Neural cell (in vitro differentiated cells): ENCODE data around the gene GADL1. TPM values are rescaled to one million over a fixed set of nuclear protein-coding genes. Genes with fewer than 3 reads are reported as not detected.

ENCODE experiments used
- H2AFZ ChIP-seq: fragments of 200-600, 300-800 bp; sonication (generic), shearing (Covaris generic); 2 replicates; pipeline ENCODE4 v1.6.0; 2014; ENCODE audit warnings: low read depth, mild to moderate bottlenecking, antibody characterized with exemption, low read length, moderate library complexity
- H3F3A ChIP-seq: fragments of 200-600 bp; shearing (Covaris generic); 2 replicates; pipeline ENCODE4 v1.6.1; 2016; ENCODE audit warnings: mild to moderate bottlenecking, moderate library complexity, mixed read lengths, antibody characterized with exemption, low read length; ENCODE audit not compliant: insufficient read depth, poor library complexity, severe bottlenecking
- H3K27ac ChIP-seq: fragments of 200-600, 300-800 bp; sonication (generic), shearing (Covaris generic); 2 replicates; pipeline ENCODE4 v1.5.1; 2014; ENCODE audit warnings: mild to moderate bottlenecking, low read length, moderate library complexity
- H3K27me3 ChIP-seq: fragments of 300-800, 200-600 bp; sonication (generic), shearing (Covaris generic); 2 replicates; pipeline ENCODE4 v1.6.0; 2014; ENCODE audit warnings: mild to moderate bottlenecking, low read depth, low read length, moderate library complexity; ENCODE audit not compliant: insufficient read depth
- H3K36me3 ChIP-seq: fragments of 300-800, 200-600 bp; sonication (generic), shearing (Covaris generic); 2 replicates; pipeline ENCODE4 v1.5.1; 2014; ENCODE audit warnings: mild to moderate bottlenecking, antibody characterized with exemption, low read length, moderate library complexity; ENCODE audit not compliant: insufficient read depth
- H3K4me2 ChIP-seq: fragments of 300-800, 200-600 bp; sonication (generic), shearing (Covaris generic); 2 replicates; pipeline ENCODE4 v1.6.0; 2014; ENCODE audit warnings: mild to moderate bottlenecking, low read length
- H3K4me3 ChIP-seq: fragments of 300-800, 200-600 bp; sonication (generic), shearing (Covaris generic); 2 replicates; pipeline ENCODE4 v1.5.1; 2014; ENCODE audit warnings: mild to moderate bottlenecking, low read length, moderate library complexity
- H3K79me2 ChIP-seq: fragments of 200-600 bp; shearing (Covaris generic); replicated peaks from 2 replicates; pipeline ENCODE4 v1.6.0; 2014; ENCODE audit warnings: mild to moderate bottlenecking, low read length, moderate library complexity; ENCODE audit not compliant: insufficient read depth
- H3K9ac ChIP-seq: fragments of 300-800, 200-600 bp; sonication (generic), shearing (Covaris generic); 2 replicates; pipeline ENCODE4 v1.6.1; 2016; ENCODE audit warnings: mild to moderate bottlenecking, low read length, mixed read lengths
- H3K9me2 ChIP-seq: fragments of 200-600 bp; shearing (Covaris generic); 2 replicates; pipeline ENCODE4 v1.6.1; 2016; ENCODE audit warnings: mild to moderate bottlenecking, low read length, mixed read lengths; ENCODE audit not compliant: insufficient read depth
- H3K9me3 ChIP-seq: fragments of 200-600, 300-800 bp; sonication (generic), shearing (Covaris generic); 2 replicates; pipeline ENCODE4 v1.6.1; 2016; ENCODE audit warnings: mild to moderate bottlenecking, mixed run types, low read length, moderate library complexity, mixed read lengths
- H4K20me1 ChIP-seq: fragments of 200-600 bp; shearing (Covaris generic); 2 replicates; pipeline ENCODE4 v1.6.1; 2016; ENCODE audit warnings: mild to moderate bottlenecking, mixed run types; ENCODE audit not compliant: insufficient read depth
- EP300 ChIP-seq: fragments of 450-650 bp; conservative IDR thresholded peaks from 2 replicates; pipeline ENCODE4 v1.6.1; 2014; ENCODE audit warnings: antibody characterized with exemption, mild to moderate bottlenecking, moderate library complexity; ENCODE audit not compliant: poor library complexity, severe bottlenecking
- EZH2 ChIP-seq: fragments of 200-600, 300-800 bp; shearing (Covaris generic), sonication (generic); IDR thresholded peaks from 2 replicates; pipeline ENCODE4 v1.6.1; 2014; ENCODE audit warnings: antibody characterized with exemption, low read length, borderline replicate concordance, mild to moderate bottlenecking; ENCODE audit not compliant: insufficient read depth, poor library complexity, severe bottlenecking
- MXI1 ChIP-seq: fragments of 450-650 bp; conservative IDR thresholded peaks from 2 replicates; pipeline ENCODE4 v1.6.1; 2014; ENCODE audit warnings: antibody characterized with exemption, mild to moderate bottlenecking; ENCODE audit not compliant: poor library complexity, severe bottlenecking
- POLR2AphosphoS5 ChIP-seq: IDR thresholded peaks from 2 replicates; pipeline ENCODE4 v1.6.1; 2012
- RAD21 ChIP-seq: fragments of 450-650 bp; conservative IDR thresholded peaks from 2 replicates; pipeline ENCODE4 v1.6.1; 2014; ENCODE audit warnings: antibody characterized with exemption, mild to moderate bottlenecking, moderate library complexity
- SMC3 ChIP-seq: fragments of 450-650 bp; conservative IDR thresholded peaks from 2 replicates; pipeline ENCODE4 v1.6.1; 2014; ENCODE audit warnings: antibody characterized with exemption, mild to moderate bottlenecking, moderate library complexity; ENCODE audit not compliant: poor library complexity
- TAF1 ChIP-seq: IDR thresholded peaks from 2 replicates; pipeline ENCODE4 v1.6.1; 2012; ENCODE audit warnings: low read depth
- polyA plus RNA-seq: library from polyadenylated mRNA; depleted of rRNA; stranded (reverse); fragments of >200 nt; gene quantifications from 2 replicates; pipeline ENCODE4 v1.2.3, GENCODE V29; 2014
- TF ChIP-seq, protein P1 (sequence below): fragments of 450-650 bp; IDR thresholded peaks from 2 replicates; pipeline ENCODE4 v1.5.1; 2014; ENCODE audit warnings: antibody characterized with exemption, mild to moderate bottlenecking, moderate library complexity; ENCODE audit not compliant: poor library complexity, severe bottlenecking
- TF ChIP-seq, protein P2 (sequence below): IDR thresholded peaks from 2 replicates; pipeline ENCODE4 v1.6.1; 2012; ENCODE audit warnings: borderline replicate concordance

The GADL1 gene
- polyA plus RNA-seq, 1 donor from 2014 or later = not detected

DNA sequence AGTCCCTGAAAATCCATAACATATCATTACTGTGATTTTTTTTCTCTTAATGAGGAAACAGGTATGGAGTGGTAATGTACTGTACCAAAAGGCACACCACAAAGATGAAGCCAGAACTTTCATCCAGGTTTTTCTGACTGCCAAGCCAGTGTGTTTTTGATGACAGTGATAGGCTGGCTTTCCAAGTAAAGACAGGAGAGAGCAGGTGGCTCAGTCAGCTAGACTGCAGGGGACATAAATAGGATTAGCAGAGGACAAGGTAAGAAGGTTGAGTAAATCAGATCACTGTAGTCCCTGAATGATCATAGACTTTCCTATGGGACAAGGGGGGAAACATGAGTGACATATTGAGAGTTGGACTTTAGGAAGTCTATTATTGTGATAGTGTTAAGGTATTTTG, 127.9 kb downstream of the GADL1 start:
- H3K27ac ChIP-seq = no peak overlapping the region
- no peak overlapping the region for H3K9ac ChIP-seq
- no peaks in the 10 kb centered on the region for H3K9me2 ChIP-seq
- no peaks in the 10 kb centered on the region for H3K36me3 ChIP-seq
- no peaks in the 10 kb centered on the region for H3K9me3 ChIP-seq
- H3K27me3 ChIP-seq = no peaks in the 10 kb centered on the region
- no peaks in the 10 kb centered on the region for H3F3A ChIP-seq
- no peaks in the 10 kb centered on the region for H4K20me1 ChIP-seq
- no peaks in the 10 kb centered on the region for H3K79me2 ChIP-seq
- no peak overlapping the region for H3K4me2 ChIP-seq
- TF ChIP-seq EZH2 = no peak
- TF ChIP-seq, protein P1, sequence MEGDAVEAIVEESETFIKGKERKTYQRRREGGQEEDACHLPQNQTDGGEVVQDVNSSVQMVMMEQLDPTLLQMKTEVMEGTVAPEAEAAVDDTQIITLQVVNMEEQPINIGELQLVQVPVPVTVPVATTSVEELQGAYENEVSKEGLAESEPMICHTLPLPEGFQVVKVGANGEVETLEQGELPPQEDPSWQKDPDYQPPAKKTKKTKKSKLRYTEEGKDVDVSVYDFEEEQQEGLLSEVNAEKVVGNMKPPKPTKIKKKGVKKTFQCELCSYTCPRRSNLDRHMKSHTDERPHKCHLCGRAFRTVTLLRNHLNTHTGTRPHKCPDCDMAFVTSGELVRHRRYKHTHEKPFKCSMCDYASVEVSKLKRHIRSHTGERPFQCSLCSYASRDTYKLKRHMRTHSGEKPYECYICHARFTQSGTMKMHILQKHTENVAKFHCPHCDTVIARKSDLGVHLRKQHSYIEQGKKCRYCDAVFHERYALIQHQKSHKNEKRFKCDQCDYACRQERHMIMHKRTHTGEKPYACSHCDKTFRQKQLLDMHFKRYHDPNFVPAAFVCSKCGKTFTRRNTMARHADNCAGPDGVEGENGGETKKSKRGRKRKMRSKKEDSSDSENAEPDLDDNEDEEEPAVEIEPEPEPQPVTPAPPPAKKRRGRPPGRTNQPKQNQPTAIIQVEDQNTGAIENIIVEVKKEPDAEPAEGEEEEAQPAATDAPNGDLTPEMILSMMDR = no peak
- TF ChIP-seq RAD21 = no peak
- no peak for TF ChIP-seq MXI1
- TF ChIP-seq EP300 = no peak
- TF ChIP-seq, protein P2, sequence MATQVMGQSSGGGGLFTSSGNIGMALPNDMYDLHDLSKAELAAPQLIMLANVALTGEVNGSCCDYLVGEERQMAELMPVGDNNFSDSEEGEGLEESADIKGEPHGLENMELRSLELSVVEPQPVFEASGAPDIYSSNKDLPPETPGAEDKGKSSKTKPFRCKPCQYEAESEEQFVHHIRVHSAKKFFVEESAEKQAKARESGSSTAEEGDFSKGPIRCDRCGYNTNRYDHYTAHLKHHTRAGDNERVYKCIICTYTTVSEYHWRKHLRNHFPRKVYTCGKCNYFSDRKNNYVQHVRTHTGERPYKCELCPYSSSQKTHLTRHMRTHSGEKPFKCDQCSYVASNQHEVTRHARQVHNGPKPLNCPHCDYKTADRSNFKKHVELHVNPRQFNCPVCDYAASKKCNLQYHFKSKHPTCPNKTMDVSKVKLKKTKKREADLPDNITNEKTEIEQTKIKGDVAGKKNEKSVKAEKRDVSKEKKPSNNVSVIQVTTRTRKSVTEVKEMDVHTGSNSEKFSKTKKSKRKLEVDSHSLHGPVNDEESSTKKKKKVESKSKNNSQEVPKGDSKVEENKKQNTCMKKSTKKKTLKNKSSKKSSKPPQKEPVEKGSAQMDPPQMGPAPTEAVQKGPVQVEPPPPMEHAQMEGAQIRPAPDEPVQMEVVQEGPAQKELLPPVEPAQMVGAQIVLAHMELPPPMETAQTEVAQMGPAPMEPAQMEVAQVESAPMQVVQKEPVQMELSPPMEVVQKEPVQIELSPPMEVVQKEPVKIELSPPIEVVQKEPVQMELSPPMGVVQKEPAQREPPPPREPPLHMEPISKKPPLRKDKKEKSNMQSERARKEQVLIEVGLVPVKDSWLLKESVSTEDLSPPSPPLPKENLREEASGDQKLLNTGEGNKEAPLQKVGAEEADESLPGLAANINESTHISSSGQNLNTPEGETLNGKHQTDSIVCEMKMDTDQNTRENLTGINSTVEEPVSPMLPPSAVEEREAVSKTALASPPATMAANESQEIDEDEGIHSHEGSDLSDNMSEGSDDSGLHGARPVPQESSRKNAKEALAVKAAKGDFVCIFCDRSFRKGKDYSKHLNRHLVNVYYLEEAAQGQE = no peak
- TF ChIP-seq POLR2AphosphoS5 = no peak
- TF ChIP-seq TAF1 = no peak
- no peak for TF ChIP-seq SMC3
- no peak overlapping the region for H2AFZ ChIP-seq
- H3K4me3 ChIP-seq = no peak overlapping the region

DNA sequence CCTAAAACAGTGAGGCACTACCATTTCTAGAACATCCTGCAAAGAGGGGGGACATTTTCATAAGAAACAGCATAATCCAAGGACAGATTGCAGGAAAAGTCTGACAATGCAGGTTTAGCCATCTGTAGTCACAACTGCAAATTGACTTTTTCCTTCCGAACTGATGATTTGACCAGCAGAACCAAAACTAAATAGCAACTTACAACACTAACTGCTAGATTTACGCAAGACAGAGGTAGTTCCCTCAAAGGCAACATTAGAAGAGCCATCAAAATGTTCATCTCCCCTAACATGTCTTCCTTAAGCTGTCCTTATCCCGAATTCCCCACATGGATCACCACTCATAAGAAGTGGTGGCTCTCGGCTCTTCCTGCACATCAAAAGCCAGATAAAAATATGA, 129.6 kb downstream of the GADL1 start:
- H3K9me3 ChIP-seq = no peaks in the 10 kb centered on the region
- H3F3A ChIP-seq = no peaks in the 10 kb centered on the region
- H3K4me3 ChIP-seq = no peak overlapping the region
- H3K36me3 ChIP-seq = no peaks in the 10 kb centered on the region
- no peaks in the 10 kb centered on the region for H4K20me1 ChIP-seq
- no peak overlapping the region for H3K4me2 ChIP-seq
- H3K9ac ChIP-seq = no peak overlapping the region
- H3K27me3 ChIP-seq = no peaks in the 10 kb centered on the region
- no peaks in the 10 kb centered on the region for H3K9me2 ChIP-seq
- H2AFZ ChIP-seq = no peak overlapping the region
- H3K79me2 ChIP-seq = no peaks in the 10 kb centered on the region
- H3K27ac ChIP-seq = no peak overlapping the region
- no peak for TF ChIP-seq MXI1
- TF ChIP-seq, protein P1 = no peak
- no peak for TF ChIP-seq RAD21
